NK-92 (cell line): ENCODE data around the gene PDCD11.

Experiments
- DNase-seq: peaks from one replicate; lab custom pipeline; 2025; ENCODE audit not compliant: unreplicated experiment; lab: John Stamatoyannopoulos, UW

Gene PDCD11

DNA sequence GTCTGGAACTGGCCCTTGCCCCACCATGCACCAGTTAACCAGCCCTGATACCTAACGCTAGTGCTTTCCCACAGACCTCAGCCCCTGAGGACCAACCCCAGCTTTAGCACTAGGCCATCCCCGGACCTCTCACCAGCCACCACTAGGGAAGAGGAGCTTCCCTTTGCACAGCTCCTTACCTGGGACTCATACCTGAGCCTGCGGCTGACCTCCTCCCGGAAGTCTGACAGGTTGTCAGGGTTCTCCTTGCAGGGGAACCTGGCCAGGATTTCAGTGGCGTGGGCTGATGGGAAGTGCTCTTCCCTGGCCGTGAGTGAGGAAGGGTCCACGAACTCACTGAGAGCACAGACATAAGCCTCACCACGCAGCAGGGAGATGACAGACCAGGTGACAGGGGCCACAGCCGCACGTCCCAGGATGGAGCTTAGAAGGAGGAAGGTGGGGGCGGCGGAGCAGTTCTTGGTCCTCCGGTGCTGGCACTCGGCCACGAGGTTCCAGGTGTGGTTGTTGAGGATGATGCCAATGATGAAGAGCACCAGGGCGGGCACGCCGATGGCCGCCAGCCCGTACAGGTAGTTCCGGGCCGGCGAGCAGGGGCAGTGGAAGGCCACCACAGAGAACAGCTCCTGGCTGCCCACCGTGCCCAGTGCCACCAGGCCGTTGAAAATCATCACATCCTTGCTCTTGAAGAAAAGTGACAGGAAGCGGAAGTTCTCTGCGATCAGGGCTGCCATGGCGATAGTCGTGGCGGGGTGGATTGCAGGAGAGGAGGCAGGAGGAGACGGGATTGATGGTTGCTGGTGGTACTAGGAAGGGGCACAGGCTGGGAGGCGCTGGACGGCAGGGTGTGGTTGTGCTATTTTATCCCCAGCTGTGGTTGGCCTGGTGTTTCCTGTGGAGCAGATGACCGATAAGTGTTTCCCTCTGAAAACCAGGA, 53.0 kb downstream of the PDCD11 start:
- DNase-seq, result no peak

DNA sequence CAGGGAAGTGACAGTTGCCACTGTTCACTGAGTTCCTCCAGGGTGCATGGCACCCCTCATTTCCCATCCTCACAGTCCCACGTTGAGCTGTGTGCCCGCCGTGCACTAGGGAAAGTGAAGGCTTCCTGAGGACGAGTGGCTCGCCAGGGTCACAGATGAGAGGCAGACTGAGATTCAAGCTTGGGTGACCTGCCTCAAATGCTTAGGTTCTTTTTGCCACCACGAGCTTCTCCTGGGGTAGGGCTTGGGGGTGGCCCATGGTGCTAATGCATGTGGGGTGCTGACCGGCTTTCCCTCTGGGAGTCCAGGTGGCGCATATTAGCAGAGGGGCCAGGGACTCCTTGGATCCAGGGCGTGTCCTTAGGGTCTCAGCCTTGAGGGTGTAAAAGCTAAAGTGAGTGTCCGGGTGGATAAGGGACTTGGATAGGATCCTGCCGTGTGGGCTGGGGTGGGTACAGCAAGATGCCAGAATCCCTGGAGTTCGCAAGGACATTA, 53.8 kb downstream of the PDCD11 start:
- DNase-seq, result no peak

DNA sequence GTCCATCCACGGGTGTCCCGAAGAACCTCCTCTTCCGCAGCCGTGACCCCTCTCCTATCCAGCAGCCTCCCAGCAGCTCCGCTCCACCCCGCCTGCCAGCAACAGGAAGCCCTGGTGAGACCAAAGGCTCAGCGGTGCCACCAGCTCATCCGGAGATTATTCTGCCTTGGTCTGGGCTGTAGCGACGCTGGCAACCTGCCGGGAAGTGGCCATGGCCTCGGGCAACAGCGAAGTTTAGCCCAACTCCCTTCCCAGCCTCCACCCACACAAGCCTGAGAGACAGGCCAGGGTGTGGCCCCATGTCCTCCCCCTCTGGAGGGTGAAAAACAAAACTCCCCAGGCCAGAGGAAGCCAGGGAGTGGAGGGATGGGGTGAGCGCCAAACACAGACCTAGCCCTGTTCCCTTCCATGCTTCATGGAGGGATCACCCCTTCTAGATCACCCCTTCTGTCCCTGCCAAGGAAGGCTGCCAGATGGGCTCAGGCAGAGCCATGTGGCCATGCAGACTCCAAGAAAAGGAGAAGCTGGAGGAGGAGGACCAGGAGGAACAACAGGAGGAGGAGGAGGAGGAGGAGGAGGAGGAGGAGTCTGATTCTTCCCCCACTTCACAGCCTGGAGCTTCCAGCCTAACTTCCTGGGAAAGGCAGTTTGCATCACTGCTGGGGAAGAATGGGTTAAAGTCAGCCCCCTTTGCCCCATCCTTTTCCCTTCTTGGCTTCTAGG, 54.8 kb downstream of the PDCD11 start:
- DNase-seq, result no peak

DNA sequence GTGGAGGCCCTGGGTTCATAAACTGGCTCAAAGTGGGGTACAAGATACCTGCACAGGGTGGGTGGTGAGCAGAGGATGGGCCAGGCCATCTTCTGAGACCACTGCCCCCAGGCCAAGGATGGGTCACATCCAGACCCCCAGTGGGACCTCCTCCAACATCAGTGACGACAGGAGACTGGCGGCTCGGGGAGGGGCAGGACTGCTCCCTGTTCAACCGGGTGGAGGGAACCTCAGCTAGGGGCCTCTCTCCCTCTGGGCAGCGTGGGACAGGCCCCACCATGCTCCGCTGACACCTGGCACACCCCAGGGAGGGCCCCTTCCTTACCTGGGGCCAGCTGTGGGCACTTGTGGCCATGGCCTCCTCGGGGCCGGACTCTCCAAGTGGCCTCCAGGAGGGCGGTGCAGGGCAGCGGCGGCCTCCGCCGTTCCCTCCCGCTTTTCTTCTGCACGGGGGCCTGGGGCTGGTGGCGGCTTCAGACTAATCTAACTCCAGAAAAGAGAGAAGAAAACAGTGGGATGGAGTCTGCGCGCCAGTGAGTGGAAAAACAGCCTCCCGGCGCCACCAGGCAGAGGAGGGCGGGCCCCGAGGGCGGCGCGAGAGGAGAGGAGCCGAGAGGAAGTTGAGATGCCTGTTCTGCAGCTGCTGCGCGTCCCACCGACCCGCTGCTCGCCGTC, 55.5 kb downstream of the PDCD11 start, which contains the start of gene CALHM2:
Gene CALHM2 (minus strand): TSS at position 540 of the 675 bp plus-strand sequence. CDS start 2,429 bp downstream, outside the sequence.
- DNase-seq, result no peak

DNA sequence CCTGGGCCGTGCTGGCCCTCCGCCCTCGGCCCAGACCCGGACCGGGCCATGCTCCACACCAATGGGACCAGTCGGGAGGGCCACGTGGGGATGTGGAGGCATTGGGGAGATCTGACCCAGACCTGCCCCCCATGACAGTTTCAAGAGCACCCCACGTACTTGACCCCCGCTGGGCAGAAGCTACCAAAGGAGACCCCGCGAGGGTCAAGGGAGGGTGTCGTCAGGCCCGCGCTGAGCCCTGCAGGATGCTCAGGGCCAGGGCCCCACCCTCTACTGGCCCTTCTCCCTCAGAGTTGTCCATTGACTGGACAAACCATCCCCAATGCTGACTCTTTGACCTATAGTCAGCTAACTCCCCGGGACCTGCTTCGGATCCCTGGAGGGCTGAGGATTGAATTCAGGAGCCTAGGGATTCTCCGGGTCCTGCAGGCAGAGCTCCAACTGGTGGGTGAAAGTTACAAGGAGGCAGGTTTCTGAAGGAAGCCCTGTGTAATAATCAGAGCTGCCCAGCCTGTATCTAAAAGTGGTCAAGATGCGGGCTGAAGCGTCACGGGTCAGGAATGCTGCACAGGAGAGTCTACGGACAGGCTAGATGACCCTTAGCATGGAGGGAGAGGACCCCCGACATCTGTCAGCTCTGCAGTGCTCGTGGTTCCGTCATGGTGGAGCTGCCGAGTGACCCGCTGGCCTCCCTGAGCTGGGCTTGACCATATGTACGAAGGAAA, 56.2 kb downstream of the PDCD11 start:
- DNase-seq, result no peak

DNA sequence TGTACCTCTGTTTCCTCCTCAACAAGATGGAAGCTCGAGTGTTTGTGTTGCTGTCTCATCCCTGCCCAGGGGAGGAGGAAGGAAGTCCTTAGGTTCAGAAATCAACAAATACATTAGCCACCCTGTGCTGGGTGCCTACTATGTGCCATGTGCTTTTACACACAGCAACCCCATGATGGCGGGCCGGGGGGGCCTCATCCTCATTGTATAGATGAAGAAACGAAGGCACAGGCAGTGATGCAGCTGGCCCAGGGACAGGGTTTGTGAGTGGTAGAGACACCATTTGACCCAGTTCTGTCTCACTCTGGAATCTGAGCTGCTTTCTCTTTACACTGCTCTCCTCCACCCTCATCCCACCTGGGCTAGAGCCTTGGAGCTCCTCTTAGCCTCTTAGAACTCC, 57.6 kb downstream of the PDCD11 start:
- no peak for DNase-seq

DNA sequence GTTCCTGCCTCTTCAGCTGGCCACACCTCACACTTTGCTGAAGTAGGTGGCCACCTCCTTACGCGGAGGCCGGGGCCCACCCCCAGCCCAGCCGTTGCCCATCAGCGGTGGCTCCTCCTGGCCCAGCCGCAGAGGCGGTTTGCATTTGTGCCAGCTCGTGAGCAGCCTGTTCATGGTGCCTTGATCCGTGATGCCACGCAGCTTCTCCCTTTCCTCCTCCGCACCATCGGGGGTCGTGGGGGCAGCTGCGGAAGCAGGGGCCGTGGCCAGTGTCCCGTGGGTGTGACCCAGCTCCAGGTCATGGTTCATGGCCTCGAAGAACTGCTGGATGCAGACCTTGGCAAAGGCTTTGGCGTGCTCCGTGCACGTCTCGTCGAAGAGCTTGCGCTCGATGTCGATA, 58.8 kb downstream of the PDCD11 start:
- DNase-seq, result no peak

DNA sequence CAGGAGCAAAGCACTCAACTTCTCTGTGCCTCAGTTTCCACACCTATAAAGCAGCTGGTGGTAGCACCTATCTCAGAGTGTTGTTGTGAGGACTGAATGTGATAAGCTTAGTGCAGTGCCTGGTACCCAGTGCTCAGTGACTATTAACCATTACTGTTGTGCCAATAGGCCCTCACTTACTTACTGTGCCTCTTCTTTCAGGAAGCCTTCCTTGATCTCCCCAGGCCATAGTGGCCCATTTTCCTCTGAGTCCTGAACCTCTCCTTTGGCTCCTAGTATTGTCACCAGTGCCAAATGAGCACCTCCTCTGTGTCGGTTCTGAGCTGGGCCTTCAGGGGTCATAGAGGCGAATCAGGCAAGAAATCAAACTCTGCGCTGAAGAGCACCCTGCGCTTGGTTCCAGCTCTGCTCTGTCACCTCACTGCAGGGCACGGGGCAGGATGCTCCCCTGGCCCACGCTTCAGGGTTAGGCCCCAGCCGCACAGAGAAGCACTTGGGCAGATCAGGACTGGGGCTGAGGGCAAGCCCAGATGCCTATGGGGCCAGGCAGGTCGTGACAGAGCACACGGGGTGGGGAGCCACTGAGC, 59.7 kb downstream of the PDCD11 start:
- DNase-seq, result no peak

DNA sequence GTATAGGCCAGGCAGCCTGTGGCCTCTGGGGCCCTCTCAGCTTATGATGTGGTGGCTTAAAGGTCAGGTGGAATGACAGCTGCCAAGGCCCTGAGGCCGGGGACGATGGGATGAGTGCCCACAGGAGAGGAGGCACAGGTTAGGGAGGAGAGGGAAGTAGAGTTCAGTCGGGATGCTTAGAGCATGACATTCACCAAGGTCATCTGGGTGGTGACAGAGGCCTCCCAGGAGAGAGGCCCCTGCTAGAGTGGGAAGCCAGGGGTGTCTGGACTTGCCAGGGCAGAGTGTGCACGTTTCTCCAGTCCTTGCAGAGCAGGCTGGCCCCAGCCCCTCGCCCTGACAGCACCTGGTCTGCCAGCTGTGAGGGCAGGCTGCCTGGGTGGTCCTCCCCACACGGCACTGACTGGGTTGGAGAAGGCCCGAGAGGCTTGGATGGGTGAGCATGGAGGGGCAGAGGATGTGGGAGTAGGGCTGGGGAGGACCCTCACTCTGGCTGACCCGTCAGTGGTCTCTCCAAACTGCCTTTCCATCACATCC, 60.8 kb downstream of the PDCD11 start:
- DNase-seq, result no peak

DNA sequence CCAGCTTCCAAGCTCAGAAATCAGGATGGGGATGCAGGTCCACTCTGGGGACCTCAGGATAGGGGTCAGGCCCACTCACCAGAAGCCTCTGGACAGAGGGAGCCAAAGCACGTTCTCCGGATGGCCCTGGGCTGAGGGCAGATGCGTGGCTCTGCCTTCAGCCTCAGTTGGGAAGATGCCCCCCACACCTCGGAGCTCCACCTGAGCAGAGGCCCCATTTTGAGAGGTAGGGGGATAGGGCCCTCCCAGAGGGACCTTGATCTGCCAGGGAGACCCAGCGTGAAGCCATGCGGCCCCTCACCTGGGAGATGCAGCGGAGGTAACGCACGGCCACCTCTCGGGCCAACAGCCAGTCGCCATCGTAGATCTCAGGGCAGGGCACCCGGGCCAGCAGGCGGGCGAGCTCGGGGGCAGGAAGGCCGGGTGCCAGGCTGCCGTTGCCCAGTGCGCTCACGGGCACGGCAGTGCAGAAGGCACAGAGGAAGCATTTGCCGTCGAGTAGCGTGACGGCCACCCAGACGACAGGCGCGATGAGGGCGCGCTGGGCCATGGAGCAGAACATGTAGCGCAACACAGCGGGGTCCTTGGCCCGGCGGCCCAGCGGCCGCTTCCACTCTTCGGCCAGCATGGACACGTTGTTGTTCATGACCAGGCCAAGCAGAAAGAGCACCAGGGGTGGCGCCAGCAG, 61.6 kb downstream of the PDCD11 start:
- DNase-seq, result no peak

DNA sequence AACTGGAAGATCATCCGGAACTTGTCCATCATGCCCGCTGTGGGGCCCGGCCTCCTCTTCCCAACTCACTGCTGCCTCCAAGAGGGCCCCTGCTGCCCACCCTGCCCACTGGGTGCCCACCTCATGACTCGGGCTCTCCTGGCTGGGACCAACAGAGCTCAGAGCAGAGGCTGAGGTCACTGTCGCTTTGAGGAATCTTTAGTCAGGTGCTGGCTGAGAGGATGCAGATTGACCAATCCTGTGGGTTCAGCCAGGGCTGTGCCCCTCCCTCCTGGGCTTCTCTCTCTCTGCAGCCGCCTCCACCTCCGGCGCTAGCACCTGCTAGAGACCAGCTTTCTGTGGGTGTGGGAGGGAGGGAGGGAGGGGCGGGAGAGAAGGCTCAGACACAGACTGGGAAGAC, 62.3 kb downstream of the PDCD11 start, which contains the start of gene CALHM1:
Gene CALHM1 (minus strand): TSS at position 181 of the 400 bp plus-strand sequence. CDS start 149 bp downstream, at position 32.
- no peak for DNase-seq

DNA sequence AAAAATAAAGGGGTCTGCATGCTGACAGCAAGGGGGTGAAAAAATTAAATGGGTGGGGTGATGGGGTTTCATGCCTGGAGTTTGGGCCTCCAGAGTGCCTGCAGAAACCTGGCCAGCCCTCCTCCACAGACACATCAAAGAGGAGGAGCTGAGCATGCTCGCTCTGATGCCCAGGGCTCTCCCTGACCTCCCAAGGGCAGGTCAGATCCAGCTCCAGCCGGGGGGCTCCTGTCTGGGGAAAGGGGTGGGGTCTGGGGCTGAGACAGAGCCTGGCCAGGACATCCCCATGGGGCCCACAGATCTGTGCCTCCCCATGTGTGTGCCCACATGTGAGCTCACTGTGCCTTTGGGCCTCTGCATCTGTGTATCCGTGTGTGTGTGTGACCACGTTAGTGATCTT, 63.2 kb downstream of the PDCD11 start:
- no peak for DNase-seq

DNA sequence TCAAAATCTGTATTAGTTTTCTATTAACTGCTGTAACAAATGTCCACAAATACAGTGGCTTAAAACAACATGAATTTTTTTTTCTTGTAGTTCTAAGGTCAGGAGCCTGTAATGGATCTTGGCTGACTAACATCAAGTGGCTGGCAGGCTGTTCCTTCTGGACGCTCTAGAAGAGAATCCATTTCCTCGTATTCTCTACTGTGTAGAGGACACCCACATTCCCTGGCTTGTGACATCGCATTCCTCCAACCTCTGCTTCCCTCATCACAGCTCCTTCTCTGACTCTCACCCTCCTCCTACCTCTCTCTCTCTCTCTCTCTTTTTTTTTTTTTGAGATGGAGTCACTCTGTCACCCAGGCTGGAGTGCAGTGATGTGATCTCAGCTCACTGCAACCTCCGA, 67.1 kb downstream of the PDCD11 start:
- DNase-seq, result no peak

DNA sequence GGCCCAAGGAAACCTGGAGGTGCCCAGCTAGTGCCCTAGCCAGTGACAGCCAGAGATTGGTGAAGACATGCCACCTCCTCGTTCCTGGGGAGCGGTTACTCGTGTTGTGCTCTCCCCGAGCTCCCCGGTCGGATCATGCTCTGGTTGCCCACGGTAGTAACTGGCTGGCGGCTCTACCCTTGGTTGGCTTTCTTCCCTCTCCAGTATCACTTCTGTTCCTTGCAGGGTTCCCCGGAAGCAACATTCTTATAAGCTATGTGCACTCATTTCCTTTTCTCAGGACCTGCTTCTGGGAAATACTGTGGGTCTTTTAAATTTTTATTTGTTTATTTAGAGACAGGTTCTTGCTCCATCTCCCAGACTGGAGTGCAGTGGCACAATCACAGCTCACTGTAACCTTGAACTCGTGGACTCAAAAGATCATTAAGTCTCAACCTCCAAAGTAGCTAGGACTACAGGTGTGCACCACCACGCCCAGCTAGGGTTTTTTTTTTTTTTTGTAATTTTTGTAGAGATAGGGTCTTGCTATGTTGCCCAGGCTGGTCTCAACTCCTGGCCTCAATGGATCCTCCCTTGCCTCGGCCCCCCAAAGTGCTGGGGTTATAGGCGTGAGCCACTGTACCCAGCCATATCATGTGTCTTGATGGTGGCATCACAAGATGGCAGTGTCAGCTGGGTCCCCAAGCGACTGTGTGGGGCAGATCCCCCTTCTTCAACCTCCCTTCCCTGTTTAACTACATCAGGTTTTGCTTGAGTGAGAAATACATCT, 69.2 kb downstream of the PDCD11 start:
- DNase-seq, result no peak

DNA sequence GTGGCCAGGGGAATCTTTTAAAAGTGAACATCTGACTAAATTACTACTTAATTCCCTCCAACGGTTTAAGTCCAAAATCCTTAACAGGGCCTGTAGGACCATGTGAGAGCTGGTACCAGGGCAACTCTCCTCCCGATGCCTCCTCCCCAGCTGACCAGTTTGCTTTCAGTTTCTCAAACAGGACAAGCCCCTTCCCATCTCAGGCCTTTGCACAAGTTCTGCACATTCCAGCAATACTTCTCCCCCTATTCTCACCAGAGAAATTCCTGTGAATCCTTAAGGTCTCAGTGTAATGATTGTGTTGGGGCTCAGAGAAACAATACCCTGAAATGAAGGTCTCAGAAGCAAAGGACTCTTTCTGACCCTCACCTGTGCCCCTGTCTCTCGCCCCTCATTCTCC, 70.3 kb downstream of the PDCD11 start:
- DNase-seq, result no peak

DNA sequence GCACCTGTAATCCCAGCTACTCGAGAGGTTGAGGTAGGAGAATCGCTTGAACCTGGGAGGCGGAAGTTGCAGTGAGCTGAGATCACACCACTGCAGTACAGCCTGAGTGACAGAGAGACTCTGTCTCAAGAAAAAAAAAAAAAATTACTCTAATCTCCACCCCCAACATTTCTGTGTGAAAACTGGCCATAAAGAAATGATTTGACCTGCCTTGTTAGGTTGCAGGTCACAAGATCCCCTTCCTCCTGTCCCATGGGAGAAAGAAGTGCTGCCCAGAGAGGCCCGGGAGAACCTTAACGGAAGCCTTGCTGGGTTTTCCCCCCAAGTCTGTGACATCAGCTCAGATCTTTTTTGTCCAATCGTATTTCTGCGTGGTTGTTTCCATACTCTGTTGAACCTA, 71.0 kb downstream of the PDCD11 start:
- no peak for DNase-seq

DNA sequence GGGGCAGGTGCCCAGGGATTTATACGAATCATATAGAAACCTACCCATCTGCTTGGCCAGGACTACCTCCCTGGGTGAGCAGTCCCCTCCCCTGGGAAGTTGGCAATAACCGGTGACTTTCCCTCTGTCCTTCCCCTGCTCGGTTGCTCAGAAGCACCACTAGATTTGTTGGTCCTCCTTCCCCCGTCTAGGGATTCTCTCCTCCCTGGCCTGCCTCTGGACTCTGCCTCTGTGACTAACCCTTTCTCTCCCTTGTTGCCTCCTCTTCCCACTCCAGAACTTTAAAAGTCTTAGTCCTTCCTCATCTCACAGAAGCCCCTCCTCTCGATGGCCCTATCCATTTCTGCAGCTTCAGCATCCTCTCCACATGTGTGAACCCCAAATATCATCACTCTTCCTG, 72.8 kb downstream of the PDCD11 start:
- DNase-seq, result no peak

DNA sequence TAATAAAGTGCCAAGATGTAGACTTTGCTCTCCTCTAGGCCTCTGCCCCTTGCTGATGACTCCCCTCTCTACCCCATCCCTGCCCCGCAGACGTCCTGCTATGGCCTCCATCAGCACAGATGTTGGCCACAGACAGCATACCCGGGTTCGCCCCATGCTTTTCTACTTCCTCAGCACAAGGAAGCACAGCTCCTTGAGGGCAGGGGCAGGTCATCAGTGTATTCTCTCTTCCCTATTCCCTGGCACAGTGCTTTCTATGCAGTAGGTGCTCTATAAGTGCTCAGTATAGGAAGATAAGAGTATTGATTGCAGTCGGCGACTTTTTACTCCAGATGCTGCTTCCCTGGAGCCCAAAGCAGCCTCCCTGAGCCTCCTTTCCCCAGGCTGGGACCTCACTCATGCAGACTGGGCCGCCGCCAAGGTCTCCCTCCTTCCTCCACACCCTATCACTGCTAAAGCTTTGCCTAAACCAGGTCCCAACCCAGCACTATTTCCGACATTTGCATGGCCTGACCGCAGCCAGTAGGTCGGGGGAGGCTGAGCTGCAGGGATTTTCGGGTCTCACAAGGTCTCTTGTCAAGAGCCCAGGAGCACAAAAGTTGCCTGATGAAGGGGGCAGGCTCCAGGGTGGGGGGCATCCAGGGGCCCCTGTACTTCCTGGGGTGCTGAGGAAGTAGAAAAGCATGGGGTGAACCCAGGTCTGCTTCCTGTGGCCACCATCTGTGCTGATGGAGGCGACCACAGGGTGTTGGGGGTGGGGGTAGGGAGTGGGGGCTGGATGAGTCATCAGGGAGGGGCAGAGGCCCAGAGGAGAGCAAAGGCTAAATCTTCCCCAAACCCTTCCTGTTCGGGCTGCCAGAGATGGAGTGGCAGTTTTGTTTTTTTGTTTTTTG, 74.6 kb downstream of the PDCD11 start:
- no peak for DNase-seq
